ENCODE measurements around the gene SIRT1.

GRCh38 chr10:67853512-67853911 lies 30.9 kb upstream of the SIRT1 start:
- TF ChIP-seq CTCF (IDR thresholded peaks at IDR 0.05) (no peak), POLR2AphosphoS5 (IDR thresholded peaks at IDR 0.05) (no peak)
